GM08714 (cell line): ENCODE results near the gene SNED1.

Experiments
- H3K4me3 ChIP-seq: fragments of 200-500 bp; sonication (Bioruptor generic); 2 replicates; pipeline ENCODE4 v1.5.1; 2014; ENCODE audit warnings: mild to moderate bottlenecking, low read length, inconsistent platforms
- ZNF274 ChIP-seq: IDR thresholded peaks from 2 replicates; pipeline ENCODE4 v1.6.1; 2012; ENCODE audit warnings: mild to moderate bottlenecking, low read depth, low read length

Gene SNED1

DNA sequence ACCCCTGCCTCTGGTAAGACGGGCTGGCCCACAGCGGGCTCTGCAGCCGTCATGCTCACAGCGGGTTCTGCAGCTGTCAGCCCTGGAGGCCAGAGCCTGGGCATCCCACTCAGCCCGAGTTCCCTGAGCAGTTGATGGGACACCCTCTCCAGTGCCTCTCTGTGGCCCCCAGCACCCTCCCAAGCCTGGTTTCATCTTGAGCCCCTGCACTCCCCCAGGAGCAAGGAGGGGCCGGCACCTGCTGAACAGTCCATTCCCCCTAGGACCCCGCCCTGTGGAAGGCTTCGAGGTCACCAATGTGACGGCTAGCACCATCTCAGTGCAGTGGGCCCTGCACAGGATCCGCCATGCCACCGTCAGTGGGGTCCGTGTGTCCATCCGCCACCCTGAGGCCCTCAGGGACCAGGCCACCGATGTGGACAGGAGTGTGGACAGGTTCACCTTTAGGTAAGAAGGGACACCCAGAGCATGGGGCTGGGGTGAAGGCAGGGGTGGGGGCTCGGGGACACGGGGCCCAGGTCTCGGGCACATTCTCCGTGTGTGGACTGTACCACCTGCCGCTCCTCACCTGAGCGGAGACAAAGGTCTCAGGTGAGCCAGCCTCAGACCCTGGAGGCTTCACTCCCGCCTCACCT is 69.2 kb downstream of the SNED1 start:
- no peak overlapping the region for H3K4me3 ChIP-seq
- no peak for TF ChIP-seq ZNF274

DNA sequence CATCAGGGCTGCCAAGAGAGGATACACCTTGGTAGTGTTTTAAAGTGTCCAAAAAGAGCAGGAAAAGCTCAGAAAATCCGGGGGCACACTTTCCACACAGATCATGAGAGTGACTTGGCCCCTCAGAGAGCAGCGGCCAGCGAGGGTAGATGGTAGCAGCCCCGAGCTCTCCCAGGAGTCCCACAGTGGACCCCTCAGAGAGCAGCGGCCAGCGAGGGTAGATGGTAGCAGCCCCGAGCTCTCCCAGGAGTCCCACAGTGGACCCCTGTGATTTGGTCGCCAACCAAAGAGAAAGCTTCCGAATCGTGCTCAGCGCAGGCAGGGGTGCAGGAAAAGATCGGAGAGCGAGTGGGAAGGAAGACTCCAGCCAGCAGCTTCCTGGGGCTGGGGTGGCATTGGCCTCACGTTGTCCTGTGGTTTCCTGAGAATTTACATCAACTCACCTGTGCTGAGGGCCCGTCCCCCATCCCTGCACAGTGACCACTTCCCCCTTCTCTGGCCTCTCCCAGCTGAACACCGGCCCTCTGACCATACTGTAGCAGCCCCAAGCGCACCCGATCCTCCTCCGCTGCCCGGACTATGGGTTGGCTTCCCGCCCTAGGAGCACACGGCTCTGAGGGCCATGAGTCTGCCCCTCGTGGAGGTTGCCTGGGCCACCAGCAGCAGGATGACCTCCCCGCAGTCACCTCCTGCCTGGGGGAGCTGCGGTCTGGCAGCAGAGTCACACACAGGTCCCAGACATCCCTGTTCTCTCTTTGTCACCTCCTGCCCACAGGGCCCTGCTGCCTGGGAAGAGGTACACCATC is 69.9 kb downstream of the SNED1 start:
- no peak for TF ChIP-seq ZNF274
- H3K4me3 ChIP-seq: no peak overlapping the region

DNA sequence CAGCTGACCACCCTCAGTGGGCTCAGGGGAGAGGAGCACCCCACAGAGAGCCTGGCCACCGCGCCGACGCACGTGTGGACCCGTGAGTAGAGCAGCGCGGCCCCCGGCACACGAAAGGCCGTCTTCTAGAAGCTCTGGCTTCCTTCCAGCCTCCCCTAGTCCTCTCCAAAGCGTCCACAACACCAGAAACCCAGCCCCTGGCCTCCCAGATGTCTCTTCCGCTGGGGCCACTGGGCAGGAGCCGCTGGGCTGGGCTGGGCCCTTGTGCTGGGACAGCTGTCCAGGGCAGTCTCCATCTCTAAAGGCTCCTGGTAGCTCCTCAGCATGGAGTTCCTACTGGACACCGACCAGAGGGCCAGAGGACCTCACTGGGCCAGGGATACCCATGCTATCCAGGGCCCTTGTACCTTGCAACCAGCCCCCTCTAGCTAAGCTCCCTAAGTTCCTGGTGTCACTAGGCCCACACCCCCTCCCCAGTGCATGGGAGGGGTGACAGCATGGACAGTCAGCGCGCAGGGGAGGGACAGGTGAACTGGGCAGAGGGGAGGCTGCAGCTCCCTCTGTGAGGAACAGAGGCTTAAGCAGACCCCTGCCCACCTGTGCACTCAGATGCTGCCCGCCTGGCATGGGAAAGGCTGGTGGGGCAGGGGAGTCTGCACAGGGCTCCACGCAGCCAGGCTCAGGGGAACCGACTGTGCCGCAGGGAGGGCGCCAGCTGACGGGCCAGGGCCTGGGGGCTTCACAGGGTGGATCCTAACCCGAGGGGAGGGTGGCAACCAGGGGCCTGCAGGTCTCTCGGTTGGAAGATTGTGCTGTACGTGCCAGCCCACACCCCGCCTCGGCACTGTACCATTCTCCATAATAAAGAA is 70.8 kb downstream of the SNED1 start:
- no peak for TF ChIP-seq ZNF274
- no peak overlapping the region for H3K4me3 ChIP-seq

DNA sequence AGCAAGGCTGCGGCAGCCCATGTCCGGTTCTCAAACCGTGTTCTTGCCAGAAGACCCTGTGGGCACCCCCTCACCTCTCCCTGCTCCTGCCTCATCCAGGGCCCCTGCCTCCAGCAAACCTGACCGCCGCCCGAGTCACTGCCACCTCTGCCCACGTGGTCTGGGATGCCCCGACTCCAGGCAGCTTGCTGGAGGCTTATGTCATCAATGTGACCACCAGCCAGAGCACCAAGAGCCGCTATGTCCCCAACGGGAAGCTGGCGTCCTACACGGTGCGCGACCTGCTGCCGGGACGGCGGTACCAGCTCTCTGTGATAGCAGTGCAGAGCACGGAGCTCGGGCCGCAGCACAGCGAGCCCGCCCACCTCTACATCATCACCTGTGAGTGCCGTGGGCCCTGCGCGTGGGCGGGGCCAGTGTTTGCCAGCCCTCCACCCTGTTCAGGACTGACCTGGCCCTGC is 71.4 kb downstream of the SNED1 start:
- no peak overlapping the region for H3K4me3 ChIP-seq
- TF ChIP-seq ZNF274: no peak

DNA sequence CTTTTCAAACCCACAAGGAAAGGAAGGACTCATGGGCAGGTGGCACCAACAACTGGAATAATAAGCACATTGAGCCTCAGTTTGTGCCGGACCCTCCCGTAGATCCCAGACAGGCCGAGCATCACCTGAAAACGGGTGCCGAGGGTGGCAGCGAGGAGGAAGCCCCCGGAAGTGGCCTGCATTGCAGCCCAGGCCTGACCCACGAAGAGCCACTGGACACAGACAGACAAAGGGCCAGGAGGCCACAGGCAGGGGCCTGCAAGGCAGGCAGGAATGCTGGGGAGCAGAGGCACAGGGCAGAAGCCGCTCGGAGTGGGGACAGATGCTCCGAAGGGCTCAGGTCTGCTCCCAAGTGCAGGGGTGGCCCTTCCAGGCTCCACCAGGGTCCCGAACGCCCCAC is 71.9 kb downstream of the SNED1 start:
- TF ChIP-seq ZNF274: no peak
- H3K4me3 ChIP-seq: no peak overlapping the region

DNA sequence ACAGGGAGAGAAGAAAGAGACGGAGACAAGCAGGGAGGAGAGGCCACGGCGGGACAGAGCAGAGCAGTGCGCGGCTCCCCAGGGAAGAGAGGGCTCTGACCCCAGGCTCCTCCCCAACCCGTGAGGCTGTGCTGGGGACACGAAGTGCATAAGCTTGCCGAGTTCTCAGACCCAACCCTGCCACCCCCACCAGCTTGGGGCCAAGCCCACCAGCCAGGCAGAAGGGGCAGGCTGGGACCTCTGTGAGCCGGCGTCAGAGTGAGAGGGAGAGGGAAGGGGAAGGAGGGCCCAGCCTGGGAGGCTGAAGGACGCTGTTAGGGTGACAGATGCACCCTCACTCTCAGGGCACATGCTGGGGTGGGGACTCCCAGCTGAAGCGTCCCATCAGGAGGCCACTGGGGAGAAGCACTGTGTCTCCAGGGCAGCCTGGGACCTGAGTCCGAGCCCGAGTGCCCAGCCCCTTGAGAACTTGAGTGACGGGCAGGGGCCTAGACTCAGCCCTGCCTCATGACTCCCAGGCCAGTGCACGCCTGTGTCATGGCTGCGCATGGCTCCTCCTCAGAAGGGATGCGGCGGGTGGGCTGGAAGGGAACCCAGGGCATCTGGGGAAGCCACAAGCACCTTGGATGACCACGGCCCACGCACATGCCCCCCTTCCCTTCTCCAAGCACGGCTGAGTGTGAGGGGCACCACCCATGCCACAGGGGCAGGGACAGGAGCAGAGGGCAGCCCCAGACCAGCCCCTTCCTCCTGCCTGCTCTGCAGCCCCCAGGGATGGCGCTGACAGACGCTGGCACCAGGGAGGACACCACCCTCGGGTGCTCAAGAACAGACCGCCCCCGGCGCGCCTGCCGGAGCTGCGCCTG is 72.6 kb downstream of the SNED1 start:
- no peak overlapping the region for H3K4me3 ChIP-seq
- TF ChIP-seq ZNF274: no peak

DNA sequence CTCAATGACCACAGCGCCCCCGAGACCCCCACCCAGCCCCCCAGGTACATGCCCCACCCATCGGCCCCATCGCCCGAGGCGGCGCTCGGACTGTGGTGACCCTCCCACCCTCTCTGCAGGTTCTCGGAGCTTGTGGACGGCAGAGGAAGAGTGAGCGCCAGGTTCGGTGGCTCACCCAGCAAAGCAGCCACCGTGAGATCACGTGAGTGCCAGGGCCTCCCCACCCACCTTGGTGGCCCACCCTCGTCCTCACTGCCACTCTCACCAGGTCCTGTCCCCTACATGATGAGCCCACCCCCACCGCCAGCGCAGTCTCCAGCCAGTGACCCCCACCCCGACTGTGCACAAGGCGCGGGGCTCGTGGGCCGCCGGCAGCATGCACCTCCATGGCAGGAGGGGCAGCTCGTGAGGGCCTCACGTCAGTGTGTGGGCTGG is 73.3 kb downstream of the SNED1 start:
- TF ChIP-seq ZNF274: no peak
- no peak overlapping the region for H3K4me3 ChIP-seq

DNA sequence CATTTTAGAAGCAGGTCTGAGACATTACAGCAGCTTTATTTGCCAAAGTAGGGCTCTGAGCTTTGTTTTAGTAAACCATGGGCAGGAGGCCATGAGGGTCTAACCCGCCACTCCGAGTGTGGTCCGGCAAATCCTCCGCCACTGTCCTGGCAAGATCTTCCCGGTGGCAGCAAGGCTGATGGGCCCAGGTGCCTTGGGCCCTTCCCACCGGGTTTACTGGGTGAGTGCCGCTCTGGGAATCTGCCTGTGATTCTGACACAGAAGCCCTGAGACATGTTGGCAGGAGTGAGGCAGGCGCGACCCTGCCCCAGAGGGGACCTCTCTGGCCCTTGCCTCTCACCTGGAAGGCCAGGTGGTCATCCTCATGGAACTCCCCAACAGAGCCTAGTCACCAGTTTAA is 73.7 kb downstream of the SNED1 start:
- TF ChIP-seq ZNF274: no peak
- no peak overlapping the region for H3K4me3 ChIP-seq

DNA sequence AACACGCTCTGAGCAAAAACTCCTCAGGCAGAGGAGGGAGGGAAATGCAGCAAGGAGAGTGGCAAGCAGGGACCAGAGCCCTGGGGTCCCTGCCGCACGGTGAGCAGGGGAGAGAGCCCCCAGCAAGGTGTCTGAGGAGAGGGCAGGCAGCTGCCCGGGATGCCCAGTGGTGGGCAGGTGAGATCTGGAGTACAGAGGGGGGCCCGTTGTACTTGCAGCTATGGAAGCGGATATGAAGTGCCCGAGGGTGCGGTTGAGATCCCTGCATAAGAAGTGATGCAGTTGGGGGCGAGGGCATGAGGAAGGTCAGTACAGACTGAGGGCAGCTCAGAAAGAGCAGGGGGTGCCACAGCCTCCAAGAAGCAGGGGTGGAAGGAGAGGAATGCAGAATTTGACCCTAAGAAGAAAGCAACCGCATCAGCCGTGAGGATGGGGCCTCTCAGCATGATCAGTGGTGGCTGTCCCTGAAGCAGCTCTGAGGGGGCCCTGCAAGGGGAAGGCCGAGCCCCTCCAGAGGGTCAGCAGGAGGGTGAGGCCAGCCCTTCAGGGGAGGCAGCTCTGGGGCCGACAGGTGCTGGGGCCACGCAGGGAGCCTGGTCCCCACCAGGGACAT is 74.2 kb downstream of the SNED1 start:
- no peak for TF ChIP-seq ZNF274

DNA sequence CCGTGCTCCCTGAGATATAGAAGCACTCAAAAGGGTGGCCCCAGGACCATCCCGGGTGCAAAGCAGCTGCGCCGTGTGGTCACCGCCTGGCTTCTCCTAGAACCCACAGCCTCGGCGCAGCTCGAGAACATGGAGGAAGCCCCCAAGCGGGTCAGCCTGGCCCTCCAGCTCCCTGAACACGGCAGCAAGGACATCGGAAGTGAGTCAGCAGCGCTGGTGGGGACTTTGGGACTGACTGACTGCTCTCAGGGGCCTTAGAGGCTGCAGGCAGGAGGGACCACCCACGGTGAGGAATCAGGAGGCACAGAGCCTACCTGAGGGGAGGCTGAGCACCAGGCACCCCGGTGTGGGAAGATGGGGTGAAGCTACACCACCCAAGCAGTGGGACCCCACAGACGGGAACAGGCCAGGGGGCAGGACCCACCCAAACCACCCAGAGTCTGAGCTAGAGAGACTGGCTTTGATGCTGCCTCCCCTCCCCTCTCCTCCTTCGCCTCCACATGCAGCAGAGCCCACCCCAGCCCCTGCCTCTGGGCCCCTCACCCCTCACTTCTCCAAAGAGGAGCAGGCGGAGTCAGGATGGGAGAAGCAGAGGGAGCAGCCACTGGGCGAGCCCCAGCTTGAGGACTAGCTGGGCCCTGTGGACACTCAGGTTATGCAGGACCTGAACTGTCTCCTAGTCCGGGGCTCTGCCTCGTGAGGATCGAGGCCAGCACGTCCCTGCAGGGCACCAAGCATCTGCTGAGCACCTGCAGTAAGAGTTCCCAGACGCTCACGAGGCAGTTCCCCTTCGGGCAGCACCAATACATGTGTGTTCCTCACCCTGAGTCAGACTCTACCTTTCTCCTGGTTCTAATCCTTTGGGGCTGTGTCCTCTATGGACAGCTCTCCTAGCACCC is 75.0 kb downstream of the SNED1 start:
- TF ChIP-seq ZNF274: no peak
- H3K4me3 ChIP-seq: no peak overlapping the region

More for the DNA sequence above, 74.2 kb downstream of the SNED1 start:
- no peak overlapping the region for H3K4me3 ChIP-seq

DNA sequence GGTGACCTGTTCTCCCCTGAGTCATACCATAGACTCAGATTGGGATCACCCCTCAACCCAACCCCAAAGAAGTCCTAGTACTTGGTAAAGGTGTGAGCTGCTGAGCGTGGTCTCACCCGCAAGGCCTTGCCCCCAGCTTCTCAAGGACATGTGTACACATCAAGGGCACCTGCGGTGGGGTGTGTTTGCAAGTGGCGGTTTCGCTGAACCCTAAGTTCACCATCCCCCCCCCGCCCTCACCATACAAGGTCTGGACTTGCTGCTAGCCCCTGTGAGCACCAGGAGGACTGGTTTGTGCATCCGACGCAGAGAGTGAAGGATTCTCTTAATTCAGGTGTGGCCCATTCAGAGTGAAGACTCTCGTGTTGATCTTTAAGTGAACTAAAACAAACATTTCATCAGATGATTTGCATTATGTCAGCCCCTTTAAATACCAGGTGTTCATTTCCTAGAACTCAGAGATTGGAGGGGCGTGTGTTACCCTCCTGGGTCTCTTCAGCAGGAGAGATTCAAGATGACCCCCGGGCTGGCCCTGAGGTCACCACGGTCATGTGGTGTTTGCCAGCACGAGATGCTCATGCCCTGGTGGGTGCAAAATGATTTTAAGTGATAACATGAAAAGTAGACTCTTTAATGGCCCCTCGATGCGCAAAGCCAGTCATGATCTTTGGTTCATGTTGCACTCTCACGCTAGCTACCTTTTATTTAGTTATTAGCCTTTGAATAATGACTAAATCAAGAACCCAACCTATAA is 75.8 kb downstream of the SNED1 start:
- no peak for TF ChIP-seq ZNF274
- H3K4me3 ChIP-seq: no peak overlapping the region
